GM12878 (cell line): ENCODE results near the gene RCCD1. TPM values are rescaled to one million over a fixed set of nuclear protein-coding genes. Genes with fewer than 3 reads are reported as not detected.

ENCODE experiments used
- ATAC-seq: fragments of 200-7000 bp; cut with Tn5 transposase; 3 replicates; pipeline ENCODE4 v1.9.1; 2020; ENCODE audit warnings: mild to moderate bottlenecking, moderate library complexity
- BruUV-seq: library from RNA; stranded (reverse); fragments of 400-500 nt; replicated peaks from 2 replicates; lab custom pipeline; 2021; lab: Mats Ljungman, UMichigan
- CTCF ChIA-PET: fragments of 300-600 bp; sonication (Branson Sonifier 250); formaldehyde crosslinking; extraction: SDS; loops from one replicate; lab custom pipeline; 2021; ENCODE audit warnings: inconsistent platforms; lab: Yijun Ruan, JAX
- POLR2A ChIA-PET: fragments of 350-600 bp; formaldehyde crosslinking; extraction: SDS; loops from one replicate; lab custom pipeline; 2021; ENCODE audit warnings: inconsistent platforms; lab: Charles Lee
- RAD21 ChIA-PET: fragments of 300-600 bp; sonication (Branson Sonifier 250); formaldehyde crosslinking; loops from one replicate; lab custom pipeline; 2023; ENCODE audit warnings: antibody characterized with exemption; ENCODE audit not compliant: unreplicated experiment; lab: Charles Lee
- SMC1A ChIA-PET: fragments of 300-600 bp; sonication (Branson Sonifier 250); formaldehyde crosslinking; loops from one replicate; lab custom pipeline; 2023; ENCODE audit not compliant: unreplicated experiment, uncharacterized antibody; lab: Charles Lee
- DNase-seq: peaks from one replicate; pipeline ENCODE4 v3.0.0-alpha.2; 2011; ENCODE audit warnings: low read depth, low spot score
- FAIRE-seq: peaks from 3 replicates; lab custom pipeline; 2011; peaks lifted over from hg19 to GRCh38; lab: Jason Lieb, UNC
- H2AFZ ChIP-seq: 2 replicates; pipeline ENCODE4 v1.6.0; 2011; ENCODE audit warnings: low read depth, low read length, control low read depth; ENCODE audit not compliant: control insufficient read depth
- H3K27ac ChIP-seq: 2 replicates; pipeline ENCODE4 v1.5.1; 2011; ENCODE audit warnings: control low read depth; ENCODE audit not compliant: control insufficient read depth, insufficient read depth
- H3K27me3 ChIP-seq, 2 experiments: replicated peaks in 1 of 2; 2 replicates each; pipeline versions ENCODE4 v1.6.0 to v1.6.1; 2011; ENCODE audit warnings: low read length in 1 of 2; ENCODE audit not compliant: control insufficient read depth in 2 of 2, insufficient read depth in 2 of 2
- H3K36me3 ChIP-seq, 2 experiments: 2 replicates each; pipeline ENCODE4 v1.5.1; 2011; ENCODE audit warnings: low read length in 1 of 2; ENCODE audit not compliant: control insufficient read depth in 2 of 2, insufficient read depth in 2 of 2
- H3K4me1 ChIP-seq: 2 replicates; pipeline ENCODE4 v1.6.1; 2011; ENCODE audit warnings: mild to moderate bottlenecking, low read length, moderate library complexity, mixed read lengths; ENCODE audit not compliant: control insufficient read depth, insufficient read depth
- H3K4me2 ChIP-seq: 2 replicates; pipeline ENCODE4 v1.6.0; 2011; ENCODE audit warnings: control low read depth; ENCODE audit not compliant: control insufficient read depth, insufficient read depth
- H3K4me3 ChIP-seq: fragments of 200-600 bp; sonication (generic); 2 replicates; pipeline ENCODE4 v1.5.1; 2016
- H3K79me2 ChIP-seq: 2 replicates; pipeline ENCODE4 v1.6.0; 2011; ENCODE audit warnings: low read length; ENCODE audit not compliant: control insufficient read depth, insufficient read depth
- H3K9ac ChIP-seq: 2 replicates; pipeline ENCODE4 v1.8.0; 2011; ENCODE audit warnings: low read length, control low read depth, mixed read lengths; ENCODE audit not compliant: control insufficient read depth, insufficient read depth
- H3K9me3 ChIP-seq: replicated peaks from 3 replicates; pipeline ENCODE4 v1.5.1; 2011; ENCODE audit warnings: mild to moderate bottlenecking, low read length; ENCODE audit not compliant: control insufficient read depth, insufficient read depth
- H4K20me1 ChIP-seq: 2 replicates; pipeline ENCODE4 v1.6.0; 2011; ENCODE audit not compliant: control insufficient read depth, insufficient read depth
- EED ChIP-seq: sonication (generic); IDR thresholded peaks from 2 replicates; pipeline ENCODE4 v1.6.1; 2016; ENCODE audit warnings: antibody characterized with exemption, low read depth
- FOXK2 ChIP-seq: fragments of 450-650 bp; IDR thresholded peaks from 2 replicates; pipeline ENCODE4 v1.6.1; 2017; ENCODE audit warnings: mild to moderate bottlenecking, moderate library complexity
- IKZF1 ChIP-seq: fragments of 450-650 bp; conservative IDR thresholded peaks from 2 replicates; pipeline ENCODE4 v1.6.1; 2017; ENCODE audit warnings: antibody characterized with exemption, mild to moderate bottlenecking
- LARP7 ChIP-seq: fragments of 450-650 bp; IDR thresholded peaks from 2 replicates; pipeline ENCODE4 v1.6.1; 2017; ENCODE audit warnings: mild to moderate bottlenecking
- MEF2A ChIP-seq: IDR thresholded peaks from 2 replicates; pipeline ENCODE4 v1.6.1; 2011; ENCODE audit warnings: low read depth, mild to moderate bottlenecking, low read length, moderate library complexity; ENCODE audit not compliant: insufficient read depth
- SMAD1 ChIP-seq: fragments of 450-650 bp; IDR thresholded peaks from 2 replicates; pipeline ENCODE4 v1.6.1; 2018; ENCODE audit warnings: mild to moderate bottlenecking, low read depth; ENCODE audit not compliant: partially characterized antibody
- ZNF24 ChIP-seq: fragments of 450-650 bp; IDR thresholded peaks from 2 replicates; pipeline ENCODE4 v1.6.1; 2017; ENCODE audit warnings: antibody characterized with exemption, mild to moderate bottlenecking
- WGBS: methylation state at CpG from one replicate; pipeline ENCODE4 v1.1.6; 2016; ENCODE audit warnings: low lambda C conversion rate; ENCODE audit not compliant: insufficient replicate concordance, insufficient coverage; ENCODE audit errors: missing lambda C conversion rate; 5-methylcytosine and 5-hydroxymethylcytosine counted together
- in situ Hi-C: fragments of 300-500 bp; cut with MboI; formaldehyde crosslinking; loops from 9 replicates; pipeline ENCODE4 v1.14.3; 2018; ENCODE audit warnings: mixed read lengths
- intact Hi-C: fragments of 100-400 bp; cut with micrococcal nuclease; formaldehyde crosslinking; loops from one replicate; pipeline ENCODE4 v1.14.2; 2022; ENCODE audit not compliant: unreplicated experiment
- polyA plus RNA-seq, 11 experiments: library from polyadenylated mRNA; depleted of rRNA in 4 of 11; unstranded in 6 of 11; stranded (reverse) in 5 of 11; fragments of >200 nt; fragmentation: Nextera tagmentation in 4 of 11; fragmentation: Illumina TruSeq in 1 of 11; extraction: Ambion mirVana in 4 of 11; extraction: Trizol in 1 of 11; gene quantifications; 1 replicate in 1 of 11; 2 replicates in 10 of 11; pipeline versions ENCODE4 v1.2.1 to v1.2.3, GENCODE V29; 2011 to 2016; ENCODE audit warnings: inconsistent platforms in 2 of 11, missing spikeins in 2 of 11, low read depth in 1 of 11
- total RNA-seq, 4 experiments: library from RNA; depleted of rRNA in 3 of 4; stranded (reverse); fragments of >200 nt in 3 of 4; fragmentation: Illumina TruSeq in 1 of 4; extraction: Trizol in 1 of 4; gene quantifications; 2 replicates each; pipeline versions ENCODE4 v1.2.1 to v1.2.3, GENCODE V29; 2013 to 2021
- TF ChIP-seq, protein P1 (sequence below): IDR thresholded peaks from 2 replicates; pipeline ENCODE4 v1.6.1; 2012; ENCODE audit warnings: low read depth, low read length, improper control_type of control experiment
- TF ChIP-seq, protein P2 (sequence below): fragments of 450-650 bp; formaldehyde crosslinking; IDR thresholded peaks from 2 replicates; pipeline ENCODE4 v1.5.0; 2022; ENCODE audit warnings: mild to moderate bottlenecking, missing genetic modification characterization
- TF ChIP-seq, protein P3 (sequence below): IDR thresholded peaks from 2 replicates; pipeline ENCODE4 v1.6.1; 2011; ENCODE audit warnings: low read depth, low read length, improper control_type of control experiment, borderline replicate concordance

The RCCD1 gene
- total and polyA plus RNA-seq, 10 of the 15 experiments (the other 5 are each of a cell fraction or from before 2014, with no cell fraction given) = 5.2 to 30.4 (median 20.9) TPM

DNA sequence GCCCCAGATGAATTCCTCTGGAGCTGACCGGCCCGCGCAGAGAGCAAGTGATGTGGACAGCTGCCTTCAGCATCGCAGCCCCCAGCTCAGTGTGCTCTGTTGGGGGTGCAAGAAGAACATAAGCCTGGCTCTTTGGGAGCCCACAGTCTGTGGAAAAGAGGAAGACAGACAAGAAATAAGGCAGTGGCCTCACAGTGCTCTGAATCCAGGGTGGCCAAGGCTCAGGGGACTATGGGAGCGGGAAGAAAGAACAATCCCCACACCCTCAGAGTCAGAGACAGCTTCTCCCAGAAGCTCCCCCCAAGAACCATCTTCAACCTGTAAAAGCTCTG, 22.1 kb upstream of the RCCD1 start:
- Histone ChIP-seq H3K4me3 (no peak overlapping the region), H3K4me2 (peak overlapping the region; percentile 65; the same call in 1 of the 2 replicates), H2AFZ (peak overlapping the region; percentile 98), H3K4me1 (peaks cover 35% of the 10 kb centered on the region), H3K27ac (peak overlapping the region; percentile 85), H4K20me1 (no peaks in the 10 kb centered on the region; the same call in 1 of the 2 replicates), H3K9me3 (no peaks in the 10 kb centered on the region), H3K27me3 (no peaks in the 10 kb centered on the region), H3K79me2 (peaks cover 31% of the 10 kb centered on the region), H3K9ac (peak overlapping the region; percentile 93), H3K36me3 (no peaks in the 10 kb centered on the region)
- ATAC-seq (no peak), FAIRE-seq (no peak), DNase-seq (no peak)
- WGBS = 5% methylated on average over 5 of the region's 5 CpGs
- CTCF ChIA-PET = interaction anchor here (0.6 to 18.1 kb wide), 49 partner anchors 8 to 718 kb away, joined by 3 to 480 read pairs (median 6); partner anchors contain the start of genes BLM, FES, MAN2A2 and RCCD1
- no TSS peak for BruUV-seq
- TF ChIP-seq, protein P1, sequence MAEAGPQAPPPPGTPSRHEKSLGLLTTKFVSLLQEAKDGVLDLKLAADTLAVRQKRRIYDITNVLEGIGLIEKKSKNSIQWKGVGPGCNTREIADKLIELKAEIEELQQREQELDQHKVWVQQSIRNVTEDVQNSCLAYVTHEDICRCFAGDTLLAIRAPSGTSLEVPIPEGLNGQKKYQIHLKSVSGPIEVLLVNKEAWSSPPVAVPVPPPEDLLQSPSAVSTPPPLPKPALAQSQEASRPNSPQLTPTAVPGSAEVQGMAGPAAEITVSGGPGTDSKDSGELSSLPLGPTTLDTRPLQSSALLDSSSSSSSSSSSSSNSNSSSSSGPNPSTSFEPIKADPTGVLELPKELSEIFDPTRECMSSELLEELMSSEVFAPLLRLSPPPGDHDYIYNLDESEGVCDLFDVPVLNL = no peak
- TF ChIP-seq LARP7 = peak; percentile 14; the same call in 1 of the 2 replicates
- peak; percentile 40; the same call in 1 of the 2 replicates for TF ChIP-seq EED
- in situ Hi-C loops (no loop called here), intact Hi-C loops (loop anchor here (1.0 to 10.0 kb wide), 5 partner anchors 78 to 612 kb away; partner anchors contain the start of gene BLM)
- SMC1A ChIA-PET = interaction anchor here (0.5 to 9.2 kb wide), 18 partner anchors 9 to 613 kb away, joined by 3 to 225 read pairs (median 6); partner anchors contain the start of genes BLM, MAN2A2 and RCCD1
- RAD21 ChIA-PET = interaction anchor here (0.5 to 7.2 kb wide), 22 partner anchors 9 to 775 kb away, joined by 3 to 193 read pairs (median 6); partner anchors contain the start of genes BLM, CIB1, FES and GDPGP1
- POLR2A ChIA-PET = interaction anchor here (0.9 to 7.0 kb wide), 12 partner anchors 10 to 285 kb away, joined by 3 to 113 read pairs (median 6); partner anchors contain the start of genes BLM, MAN2A2 and RCCD1

DNA sequence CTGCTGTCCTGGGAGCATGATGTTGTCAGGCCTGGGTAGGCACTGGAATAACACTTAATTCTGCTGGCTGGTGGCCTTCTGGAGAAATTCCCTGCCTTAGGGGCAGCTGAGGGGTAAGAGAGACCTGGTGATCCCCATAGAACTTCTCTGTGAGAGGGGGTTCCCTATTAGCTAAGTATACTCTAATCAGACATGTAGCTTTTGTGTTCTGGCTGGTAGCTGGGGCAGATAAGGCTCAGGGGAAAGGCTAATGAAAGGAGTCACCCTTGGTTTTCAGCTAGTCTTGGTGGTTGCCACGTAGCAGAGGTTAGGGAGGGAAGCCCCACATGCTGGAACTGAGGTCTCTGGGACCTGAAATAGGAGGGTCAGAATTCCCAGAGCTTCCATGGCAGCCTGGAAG, 21.4 kb upstream of the RCCD1 start:
- ChIA-PET CTCF (interaction anchor here (0.5 to 18.1 kb wide), 48 partner anchors 10 to 647 kb away, joined by 3 to 480 read pairs (median 5); partner anchors contain the start of genes BLM, FES, MAN2A2 and RCCD1), RAD21 (interaction anchor here (0.5 to 7.2 kb wide), 18 partner anchors 9 to 412 kb away, joined by 3 to 193 read pairs (median 7); partner anchors contain the start of genes BLM, FES, MAN2A2 and RCCD1), POLR2A (interaction anchor here (1.0 to 7.0 kb wide), 8 partner anchors 10 to 89 kb away, joined by 3 to 113 read pairs (median 4); partner anchors contain the start of genes MAN2A2 and RCCD1), SMC1A (interaction anchor here (0.7 to 9.2 kb wide), 14 partner anchors 10 to 701 kb away, joined by 3 to 225 read pairs (median 9); partner anchors contain the start of genes MAN2A2 and RCCD1)
- intact Hi-C loops = loop anchor here (5.0 to 10.0 kb wide), 4 partner anchors 78 to 291 kb away; partner anchors contain the start of gene BLM
- WGBS = 0% methylated on average over 1 of the region's 1 CpG
- in situ Hi-C loops = no loop called here
- FAIRE-seq = no peak
- no peak for ATAC-seq
- BruUV-seq = no TSS peak
- no peaks in the 10 kb centered on the region for H3K27me3 ChIP-seq
- no peak overlapping the region for H3K4me2 ChIP-seq
- H3K36me3 ChIP-seq = peaks cover 0 to 2% of the 10 kb centered on the region in 2 experiments; a peak in 2 of 4 replicates
- no peak for DNase-seq
- no peaks in the 10 kb centered on the region for H3K9me3 ChIP-seq
- H3K4me3 ChIP-seq = no peak overlapping the region
- H3K79me2 ChIP-seq = peaks cover 31% of the 10 kb centered on the region
- H3K27ac ChIP-seq = no peak overlapping the region
- H3K4me1 ChIP-seq = peaks cover 35% of the 10 kb centered on the region
- no peak overlapping the region for H3K9ac ChIP-seq
- H4K20me1 ChIP-seq = no peaks in the 10 kb centered on the region; the same call in 1 of the 2 replicates
- H2AFZ ChIP-seq = no peak overlapping the region
- TF ChIP-seq, protein P2, sequence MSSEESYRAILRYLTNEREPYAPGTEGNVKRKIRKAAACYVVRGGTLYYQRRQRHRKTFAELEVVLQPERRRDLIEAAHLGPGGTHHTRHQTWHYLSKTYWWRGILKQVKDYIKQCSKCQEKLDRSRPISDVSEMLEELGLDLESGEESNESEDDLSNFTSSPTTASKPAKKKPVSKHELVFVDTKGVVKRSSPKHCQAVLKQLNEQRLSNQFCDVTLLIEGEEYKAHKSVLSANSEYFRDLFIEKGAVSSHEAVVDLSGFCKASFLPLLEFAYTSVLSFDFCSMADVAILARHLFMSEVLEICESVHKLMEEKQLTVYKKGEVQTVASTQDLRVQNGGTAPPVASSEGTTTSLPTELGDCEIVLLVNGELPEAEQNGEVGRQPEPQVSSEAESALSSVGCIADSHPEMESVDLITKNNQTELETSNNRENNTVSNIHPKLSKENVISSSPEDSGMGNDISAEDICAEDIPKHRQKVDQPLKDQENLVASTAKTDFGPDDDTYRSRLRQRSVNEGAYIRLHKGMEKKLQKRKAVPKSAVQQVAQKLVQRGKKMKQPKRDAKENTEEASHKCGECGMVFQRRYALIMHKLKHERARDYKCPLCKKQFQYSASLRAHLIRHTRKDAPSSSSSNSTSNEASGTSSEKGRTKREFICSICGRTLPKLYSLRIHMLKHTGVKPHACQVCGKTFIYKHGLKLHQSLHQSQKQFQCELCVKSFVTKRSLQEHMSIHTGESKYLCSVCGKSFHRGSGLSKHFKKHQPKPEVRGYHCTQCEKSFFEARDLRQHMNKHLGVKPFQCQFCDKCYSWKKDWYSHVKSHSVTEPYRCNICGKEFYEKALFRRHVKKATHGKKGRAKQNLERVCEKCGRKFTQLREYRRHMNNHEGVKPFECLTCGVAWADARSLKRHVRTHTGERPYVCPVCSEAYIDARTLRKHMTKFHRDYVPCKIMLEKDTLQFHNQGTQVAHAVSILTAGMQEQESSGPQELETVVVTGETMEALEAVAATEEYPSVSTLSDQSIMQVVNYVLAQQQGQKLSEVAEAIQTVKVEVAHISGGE = no peak
- TF ChIP-seq SMAD1 (no peak), ZNF24 (no peak), IKZF1 (no peak), FOXK2 (no peak), MEF2A (no peak)
- TF ChIP-seq, protein P3, sequence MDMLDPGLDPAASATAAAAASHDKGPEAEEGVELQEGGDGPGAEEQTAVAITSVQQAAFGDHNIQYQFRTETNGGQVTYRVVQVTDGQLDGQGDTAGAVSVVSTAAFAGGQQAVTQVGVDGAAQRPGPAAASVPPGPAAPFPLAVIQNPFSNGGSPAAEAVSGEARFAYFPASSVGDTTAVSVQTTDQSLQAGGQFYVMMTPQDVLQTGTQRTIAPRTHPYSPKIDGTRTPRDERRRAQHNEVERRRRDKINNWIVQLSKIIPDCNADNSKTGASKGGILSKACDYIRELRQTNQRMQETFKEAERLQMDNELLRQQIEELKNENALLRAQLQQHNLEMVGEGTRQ = no peak
